ENCODE measurements around the gene NENF. TPM values are rescaled to one million over a fixed set of nuclear protein-coding genes. Genes with fewer than 3 reads are reported as not detected.

The NENF gene
- 31.8 and 44.8 TPM in 2 replicates for total RNA-seq

GRCh38 chr1:212432661-212433576, at the start of gene NENF:
Gene NENF (plus strand): TSS chr1:212432920. CDS start chr1:212432944, 24 bp downstream.

DNA sequence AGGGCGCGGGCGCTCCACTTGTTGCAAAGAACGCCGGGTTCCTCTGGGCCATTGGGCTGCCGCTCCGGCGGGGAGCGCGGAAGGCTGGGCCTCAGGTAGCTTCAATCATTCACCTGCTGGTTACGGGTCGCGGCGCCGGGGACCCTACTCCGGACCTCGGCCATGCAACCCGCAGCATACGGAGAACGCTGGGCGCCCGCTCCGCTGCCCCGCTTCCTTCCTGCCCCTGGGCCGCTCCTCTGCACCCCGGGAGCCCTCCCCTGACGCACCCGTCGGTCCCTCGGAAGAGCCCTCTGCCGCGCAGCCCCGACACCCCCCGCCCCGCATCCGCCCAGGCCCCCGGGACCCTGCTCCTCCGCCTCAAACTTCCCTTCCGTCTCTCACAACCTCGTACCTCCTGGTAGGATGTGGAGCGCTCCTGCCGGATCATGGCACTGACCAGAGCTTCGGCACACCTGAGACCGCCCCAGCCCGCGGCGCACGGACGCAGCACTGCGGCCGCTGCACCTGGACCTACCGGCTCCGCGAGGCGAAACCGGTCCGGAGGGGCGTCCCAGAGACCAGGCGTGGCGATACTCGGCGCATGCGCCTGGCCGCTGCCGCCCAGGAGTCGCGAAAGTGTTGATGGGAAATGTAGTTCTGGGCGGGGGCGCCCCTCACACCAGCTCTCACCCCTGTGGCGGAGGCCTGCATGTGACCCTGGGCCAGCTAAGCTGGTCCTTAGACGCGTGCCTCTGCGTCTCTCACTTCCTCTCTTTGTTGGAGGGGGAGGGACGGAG, 18.2 kb upstream of the NENF start, which contains the start of gene PACC1:
Gene PACC1 (minus strand): TSS at position 559 of the 779 bp plus-strand sequence. CDS start 129 bp downstream, at position 430.

Other genes starting within 250 kb of the NENF start
- 14.5 and 22.4 TPM in 2 replicates for gene PPP2R5A, start 147.5 kb upstream of the NENF start, total RNA-seq
- 4.7 and 6.2 TPM in 2 replicates for gene PACC1, start 18.0 kb upstream of the NENF start, total RNA-seq
- gene ATF3, start 175.8 kb downstream of the NENF start, total RNA-seq: 10.1 and 13.3 TPM in 2 replicates